Activated CD4-positive, alpha-beta T cell treated with anti-CD3 and anti-CD28 coated beads, Interleukin-2, Interleukin-6, amounts not matched to agents 100 ng/mL and 50 ng/mL, durations not matched to agents 16 hours and 8 hours (primary cell): ENCODE data around the gene TYROBP.
"Not testable (repeated sequence)": the region's sequence is repeated elsewhere in the genome, so short reads cannot be mapped to it uniquely, and the experiment has no call there.

Source experiments
- DNase-seq: peaks from one replicate; pipeline ENCODE4 v3.0.0-alpha.2; 2020

The TYROBP gene

DNA sequence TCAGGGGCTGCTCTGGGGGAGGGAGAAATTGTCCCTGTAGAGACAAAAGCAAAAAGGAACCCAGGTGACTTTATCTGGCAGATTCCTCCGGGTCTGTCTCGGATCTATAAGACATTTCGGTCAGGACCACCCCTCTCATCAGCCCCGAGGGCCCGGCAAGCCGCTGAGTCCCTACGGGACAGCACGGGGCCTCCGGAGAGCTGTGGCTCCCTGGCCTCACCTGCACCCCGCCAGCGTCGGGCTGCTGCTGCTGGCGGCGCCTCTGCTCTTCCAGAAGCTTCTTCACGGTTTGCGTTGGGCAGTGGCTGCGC lies 9.6 kb downstream of the TYROBP start:
- DNase-seq, result peak; percentile 17

DNA sequence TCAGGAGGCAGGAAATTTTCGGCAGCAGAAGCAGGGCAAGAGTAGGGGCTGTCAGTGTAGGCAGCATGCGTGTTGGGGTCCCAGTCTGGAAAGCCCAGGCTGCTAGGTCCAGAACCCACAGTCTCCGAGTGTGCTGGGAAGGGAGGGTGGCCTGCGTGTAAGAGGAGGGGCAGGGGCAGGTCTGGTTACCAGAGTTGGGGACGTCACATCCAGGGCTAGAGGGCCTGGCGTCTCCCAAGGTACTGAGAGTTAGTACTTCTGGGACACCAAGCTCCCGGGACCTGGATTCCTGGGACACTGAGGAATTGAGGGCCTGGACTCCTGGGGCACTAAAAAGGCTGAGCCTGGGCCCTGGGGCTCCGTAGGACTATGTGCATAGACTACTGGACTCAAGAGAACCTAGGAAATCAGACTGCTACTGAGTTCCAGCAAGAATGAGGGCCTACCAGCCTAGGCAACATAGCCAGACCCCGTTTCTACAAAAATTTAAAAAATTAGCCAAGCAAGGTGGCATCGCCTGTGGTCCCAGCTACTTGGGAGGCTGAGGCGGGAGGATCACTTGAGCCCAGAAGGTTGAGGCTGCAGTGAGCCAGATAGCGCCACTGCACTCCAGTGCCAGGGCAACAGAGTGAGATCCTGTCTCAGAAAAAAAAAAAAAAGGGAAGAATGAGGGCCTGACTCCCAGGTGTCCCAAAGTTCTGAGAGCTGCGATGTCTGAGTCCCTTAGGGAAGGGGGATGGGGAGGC lies 10.2 kb downstream of the TYROBP start:
- DNase-seq, result no peak

DNA sequence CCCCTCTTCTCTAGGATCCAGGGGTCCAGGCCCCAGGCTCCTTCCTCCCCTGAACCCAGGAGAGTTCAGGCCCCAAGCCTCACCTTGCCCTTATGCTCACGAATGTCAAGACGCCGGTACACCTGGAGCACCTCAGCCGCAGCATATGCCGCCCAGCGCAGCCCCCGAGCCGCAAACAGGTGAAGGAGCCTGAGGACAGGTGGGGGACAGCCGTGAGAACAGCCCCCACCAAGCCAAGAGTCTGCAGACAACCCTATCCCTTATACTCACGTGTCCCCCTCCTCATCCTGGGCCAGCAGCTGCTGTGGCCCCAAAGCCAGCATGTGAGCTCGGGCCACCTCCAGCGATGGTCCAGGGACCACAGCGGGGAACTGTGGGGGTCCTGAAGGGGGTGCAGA lies 11.5 kb downstream of the TYROBP start:
- no peak for DNase-seq

DNA sequence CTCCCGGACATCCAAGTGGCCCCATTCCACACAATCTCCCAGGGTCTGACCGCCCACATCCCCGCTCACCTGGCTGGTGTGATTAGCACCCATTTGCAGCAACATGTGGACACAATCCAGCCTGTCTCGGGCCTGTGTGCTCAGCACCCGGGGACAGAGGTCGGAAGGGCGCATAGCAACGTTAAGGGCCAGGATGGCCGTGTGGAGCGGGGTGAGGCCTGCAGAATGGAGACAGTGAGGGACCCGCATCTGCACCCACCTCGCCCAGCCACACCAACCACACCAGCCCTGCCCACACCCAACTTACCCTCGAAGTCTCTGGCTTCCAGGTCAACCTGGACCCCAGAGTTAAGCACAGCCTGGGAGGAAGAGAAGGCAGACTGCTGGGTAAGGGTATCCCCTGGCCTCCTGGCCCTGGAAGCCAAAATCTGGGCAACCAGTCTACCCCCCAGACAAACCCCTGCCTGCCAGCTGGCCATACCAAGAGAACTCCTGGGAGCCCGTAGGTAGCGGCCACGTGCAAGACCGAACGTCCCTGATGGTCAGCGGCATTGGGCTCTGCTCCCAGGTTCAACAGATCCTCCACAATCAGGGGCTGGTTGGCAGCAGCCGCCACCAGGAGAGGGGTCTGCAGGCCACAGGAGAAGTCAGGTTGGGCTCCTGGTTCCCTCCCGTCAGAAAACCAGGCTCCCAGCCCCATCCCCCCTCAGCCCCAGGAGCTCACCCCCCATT lies 12.0 kb downstream of the TYROBP start:
- no peak for DNase-seq

DNA sequence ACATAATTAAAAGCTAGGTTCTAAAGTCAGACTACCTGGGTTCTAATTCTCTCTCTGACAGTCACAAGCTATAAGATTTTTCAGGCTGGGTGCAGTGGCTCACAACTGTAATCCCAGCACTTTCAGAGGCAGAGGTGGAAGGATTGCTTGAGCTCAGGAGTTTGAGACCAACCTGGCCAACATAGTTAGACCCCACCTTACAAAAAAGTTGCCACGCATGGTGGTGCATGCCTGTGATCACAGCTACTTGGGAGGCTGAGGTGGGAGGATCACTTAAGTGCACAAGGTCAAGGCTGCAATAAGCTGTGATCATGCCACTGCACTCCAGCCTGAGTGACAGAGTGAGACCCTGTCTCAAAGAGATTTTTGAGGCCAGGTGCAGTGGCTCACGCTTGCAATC lies 13.8 kb downstream of the TYROBP start:
- DNase-seq, result no peak

DNA sequence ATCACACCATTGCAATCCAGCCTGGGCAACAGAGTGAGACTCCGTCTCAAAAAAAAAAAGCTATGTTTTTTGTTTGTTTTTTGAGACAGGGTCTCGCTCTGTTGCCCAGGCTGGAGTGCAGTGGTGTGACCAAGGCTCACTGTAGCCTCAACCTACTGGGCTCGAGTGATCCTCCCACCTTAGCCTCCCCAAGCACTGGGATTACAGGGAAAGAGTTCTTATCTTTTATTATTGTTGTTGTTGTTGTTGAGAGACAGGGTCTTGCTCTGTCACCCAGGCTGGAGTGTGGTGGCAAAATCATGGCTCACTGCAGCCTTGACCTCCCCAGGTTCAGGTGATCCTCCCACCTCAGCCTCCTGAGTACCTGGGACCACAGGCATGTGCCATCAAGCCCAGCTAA lies 16.3 kb downstream of the TYROBP start:
- DNase-seq, result not testable (repeated sequence)

DNA sequence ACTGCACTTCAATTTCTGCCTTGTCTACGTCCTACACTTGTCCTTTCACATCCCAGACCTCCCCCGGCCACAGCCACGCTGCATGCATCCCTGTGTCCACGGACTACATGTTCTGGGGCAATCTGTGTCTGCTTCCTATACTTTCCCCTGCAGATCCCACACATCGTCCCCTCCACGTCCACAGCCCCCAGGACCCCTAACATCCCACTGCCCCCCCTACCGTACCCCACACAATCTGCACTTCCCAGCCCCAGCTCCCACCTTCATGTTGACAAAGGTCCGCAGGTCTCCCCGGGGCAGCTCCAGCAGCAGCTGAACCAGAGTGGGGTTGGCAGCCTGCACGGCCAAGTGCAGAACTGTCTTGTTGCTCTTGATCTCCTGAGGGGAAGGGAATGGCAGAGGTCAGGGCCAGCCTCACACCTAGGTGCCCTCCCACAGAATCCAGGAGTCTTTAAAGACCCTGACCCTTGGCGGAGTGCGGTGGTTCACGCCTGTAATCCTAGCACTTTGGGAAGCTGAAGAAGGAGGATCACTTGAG lies 17.9 kb downstream of the TYROBP start:
- DNase-seq, result no peak

DNA sequence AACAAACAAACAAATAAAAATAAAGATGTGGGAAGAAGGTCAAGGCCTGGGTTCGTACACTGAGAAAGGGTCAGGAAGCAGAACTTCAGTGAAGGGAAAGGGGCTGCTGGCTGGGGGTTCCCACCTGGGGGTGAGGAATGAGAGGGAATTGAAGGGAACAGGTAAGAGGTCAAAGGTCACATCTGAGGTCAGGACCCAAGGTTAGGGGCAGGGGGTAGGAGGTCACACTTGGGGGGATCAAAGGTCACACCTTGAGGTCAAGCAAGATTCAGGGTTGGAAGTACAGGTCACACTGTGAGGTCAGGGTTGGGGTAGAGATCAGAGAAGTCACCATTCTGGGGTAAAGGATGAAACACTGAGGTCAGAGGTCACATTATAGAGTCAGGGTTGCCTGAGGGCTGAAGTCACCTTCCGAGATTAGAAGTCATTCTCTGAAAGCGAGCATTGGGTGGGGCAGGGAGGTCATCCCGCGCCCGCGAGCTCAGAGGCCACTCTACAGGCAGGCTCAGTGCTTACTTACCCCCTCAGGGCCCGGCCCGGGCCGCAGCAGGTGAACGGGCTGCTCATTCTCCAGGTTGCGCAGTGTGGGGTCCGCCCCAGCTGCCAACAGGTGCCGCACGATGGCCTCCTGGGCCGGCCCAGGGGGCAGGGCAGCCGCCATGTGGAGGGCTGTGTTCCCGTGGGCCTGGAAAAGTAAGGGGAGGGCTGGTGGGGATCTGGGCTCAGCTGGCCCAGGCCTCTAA lies 18.6 kb downstream of the TYROBP start:
- DNase-seq, result no peak

GRCh38 chr19:35888398-35888797 lies 19.7 kb downstream of the TYROBP start:
- DNase-seq, result no peak

DNA sequence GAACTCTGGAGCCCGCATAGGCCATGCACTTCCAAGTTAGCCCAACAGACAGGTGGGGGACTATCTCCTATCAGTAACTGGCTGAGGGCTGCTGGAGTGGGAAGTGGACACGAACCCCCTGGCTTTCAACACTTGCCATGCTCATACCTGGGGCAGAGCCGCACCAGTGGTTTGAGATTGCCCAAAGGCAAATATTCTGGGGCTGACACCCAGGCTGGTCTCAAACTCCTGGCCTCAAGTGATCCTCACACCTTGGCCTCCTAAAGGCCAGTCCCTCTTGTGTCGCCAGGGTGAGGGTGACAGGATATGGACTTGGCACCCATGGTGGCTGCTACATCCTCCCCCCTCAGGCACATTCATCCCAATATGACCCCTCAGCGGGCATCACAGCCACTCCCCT lies 20.9 kb downstream of the TYROBP start:
- DNase-seq, result no peak

DNA sequence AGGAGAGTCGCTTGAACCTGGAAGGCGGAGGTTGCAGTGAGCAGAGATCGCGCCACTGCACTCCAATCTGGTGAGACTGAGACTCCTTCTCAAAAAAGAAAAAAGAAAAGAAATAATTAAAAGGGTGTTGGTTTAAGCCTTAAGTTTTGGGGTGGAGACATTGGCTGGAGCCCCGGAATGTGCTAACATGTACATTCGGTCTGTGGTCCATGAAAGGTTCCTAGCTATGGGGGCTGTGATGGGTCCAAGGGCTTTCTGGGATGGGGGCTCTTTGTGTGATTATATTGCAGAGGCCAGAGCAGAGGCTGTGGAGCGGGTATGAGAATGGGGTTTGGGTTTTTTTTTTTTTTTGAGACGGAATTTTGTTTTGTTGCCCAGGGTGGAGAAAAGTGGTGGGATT lies 22.2 kb downstream of the TYROBP start:
- DNase-seq, result no peak

- no peak for DNase-seq
Observed at GRCh38 chr19:35885225-35885738, 22.8 kb downstream of the TYROBP start.

DNA sequence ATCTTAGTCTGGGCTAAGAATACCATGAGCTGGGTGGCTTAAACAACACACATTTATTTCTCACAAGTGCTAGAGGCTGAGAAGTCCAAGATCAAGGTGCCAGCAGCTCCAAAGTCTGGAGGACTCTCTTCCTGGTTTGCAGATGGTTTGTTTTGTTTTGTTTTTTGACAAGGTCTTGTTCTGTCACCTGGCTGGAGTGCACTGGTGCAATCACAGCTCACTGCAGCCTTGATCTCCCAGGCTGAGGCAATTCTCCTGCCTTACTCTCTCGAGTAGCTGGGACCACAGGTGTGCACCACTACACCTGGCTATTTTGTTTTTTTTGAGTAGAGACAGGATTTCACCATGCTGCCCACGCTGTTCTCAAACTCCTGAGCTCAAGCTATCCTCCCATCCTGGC lies 24.2 kb downstream of the TYROBP start:
- no peak for DNase-seq

DNA sequence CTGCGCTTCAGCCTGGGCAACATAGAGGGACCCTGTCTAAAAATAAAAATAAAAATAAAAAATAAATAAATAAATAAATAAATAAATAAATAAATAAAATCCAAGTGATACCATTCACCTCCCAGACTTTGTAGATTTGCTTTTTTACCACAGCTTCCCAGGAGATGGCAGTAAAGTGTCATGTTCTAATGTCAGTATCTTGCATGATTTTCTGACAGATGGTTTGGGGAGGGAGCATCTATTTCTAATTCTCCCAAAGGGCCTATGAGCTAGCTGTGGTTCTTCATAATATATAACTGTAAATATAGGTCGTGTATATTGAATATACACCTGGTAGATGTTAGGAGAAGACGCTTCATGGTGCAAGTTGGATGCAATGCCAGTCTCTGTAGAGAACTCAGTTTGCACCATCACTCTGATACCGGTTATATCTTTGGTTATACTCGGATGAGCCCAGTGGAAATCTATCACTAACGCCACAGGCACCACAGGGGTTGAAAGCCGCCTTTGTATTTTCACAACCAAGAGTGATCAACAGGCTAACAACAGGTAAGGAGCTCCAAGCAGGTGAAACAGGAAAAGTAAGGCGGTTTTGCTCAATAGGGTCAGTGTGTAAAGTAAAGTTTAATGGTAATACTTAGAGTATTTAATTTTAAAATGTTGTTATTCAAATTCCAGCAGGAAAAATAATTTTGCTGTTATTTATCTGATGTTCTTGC lies 25.8 kb downstream of the TYROBP start:
- peak; percentile 69 for DNase-seq

DNA sequence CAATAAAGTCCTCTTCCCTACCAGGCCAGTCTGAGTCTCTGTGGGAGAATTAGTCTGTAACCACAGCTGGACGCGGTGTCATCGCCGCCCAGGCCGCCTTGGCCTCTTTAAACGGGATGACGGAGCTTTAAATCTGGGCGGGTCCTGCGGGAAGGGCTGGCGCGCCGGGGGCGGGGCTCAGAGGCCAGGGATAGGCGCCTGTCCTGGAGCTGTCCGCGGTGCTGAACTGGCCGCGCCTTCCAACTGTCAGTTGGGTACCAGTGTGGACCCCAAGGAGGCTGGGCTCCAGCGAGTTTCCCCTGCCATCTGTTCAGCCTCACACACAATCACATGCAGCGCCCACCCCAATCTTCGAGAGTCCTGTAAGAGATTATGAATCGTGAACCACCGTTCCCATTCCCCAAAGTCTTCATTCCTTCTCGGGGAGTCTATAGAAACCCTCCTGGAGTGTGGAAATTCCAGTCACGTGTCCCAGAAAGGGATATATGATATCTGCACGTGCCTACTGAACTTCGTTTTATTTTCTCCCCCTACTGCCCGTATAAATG lies 28.3 kb downstream of the TYROBP start:
- DNase-seq, result peak; percentile 85

DNA sequence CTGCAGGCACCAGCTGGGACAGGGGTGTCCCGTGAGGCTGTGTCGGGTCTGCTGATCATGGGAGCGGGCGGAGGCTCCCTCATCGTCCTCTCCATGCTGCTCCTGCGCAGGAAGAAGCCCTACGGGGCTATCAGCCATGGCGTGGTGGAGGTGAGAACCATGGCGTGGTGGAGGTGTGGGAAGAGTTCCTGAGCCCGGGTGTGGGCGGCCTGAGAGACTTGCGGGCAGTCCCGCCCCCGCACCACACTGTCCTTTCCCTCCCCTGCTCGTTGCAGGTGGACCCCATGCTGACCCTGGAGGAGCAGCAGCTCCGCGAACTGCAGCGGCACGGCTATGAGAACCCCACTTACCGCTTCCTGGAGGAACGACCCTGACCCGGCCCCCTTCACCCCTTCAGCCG lies 29.0 kb downstream of the TYROBP start:
- no peak for DNase-seq

GRCh38 chr19:35874392-35874930 lies 33.6 kb downstream of the TYROBP start:
- DNase-seq, result no peak

- no peak for DNase-seq
Observed at GRCh38 chr19:35872180-35872579, 35.9 kb downstream of the TYROBP start.

DNA sequence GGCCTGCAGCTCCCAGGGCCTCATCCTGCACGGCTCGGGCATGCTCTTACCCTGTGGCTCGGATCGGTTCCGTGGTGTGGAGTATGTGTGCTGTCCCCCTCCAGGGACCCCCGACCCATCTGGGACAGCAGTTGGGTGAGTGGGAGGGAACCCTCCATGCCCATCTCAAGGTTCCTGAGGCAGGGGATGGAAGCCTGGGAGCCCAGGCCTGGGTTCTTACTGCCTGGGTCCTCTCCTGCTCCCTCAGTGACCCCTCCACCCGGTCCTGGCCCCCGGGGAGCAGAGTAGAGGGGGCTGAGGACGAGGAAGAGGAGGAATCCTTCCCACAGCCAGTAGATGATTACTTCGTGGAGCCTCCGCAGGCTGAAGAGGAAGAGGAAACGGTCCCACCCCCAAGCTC lies 36.5 kb downstream of the TYROBP start:
- no peak for DNase-seq

GRCh38 chr19:35870798-35871197 lies 37.3 kb downstream of the TYROBP start:
- no peak for DNase-seq

GRCh38 chr19:35870124-35870736 lies 37.9 kb downstream of the TYROBP start:
- peak; percentile 77 for DNase-seq
